B cell (primary cell): ENCODE measurements around the gene ACTN2.

ENCODE experiments used
- EZH2 ChIP-seq: IDR thresholded peaks from 2 replicates; pipeline ENCODE4 v1.6.1; 2012; ENCODE audit warnings: borderline replicate concordance, low read depth, mild to moderate bottlenecking, moderate library complexity, low read length; ENCODE audit not compliant: insufficient read depth, poor library complexity, severe bottlenecking
- TF ChIP-seq, protein P1 (sequence below): fragments of 200-600 bp; IDR thresholded peaks from one replicate; pipeline ENCODE4 v1.8.0; 2022; ENCODE audit warnings: antibody characterized with exemption, mild to moderate bottlenecking

DNA sequence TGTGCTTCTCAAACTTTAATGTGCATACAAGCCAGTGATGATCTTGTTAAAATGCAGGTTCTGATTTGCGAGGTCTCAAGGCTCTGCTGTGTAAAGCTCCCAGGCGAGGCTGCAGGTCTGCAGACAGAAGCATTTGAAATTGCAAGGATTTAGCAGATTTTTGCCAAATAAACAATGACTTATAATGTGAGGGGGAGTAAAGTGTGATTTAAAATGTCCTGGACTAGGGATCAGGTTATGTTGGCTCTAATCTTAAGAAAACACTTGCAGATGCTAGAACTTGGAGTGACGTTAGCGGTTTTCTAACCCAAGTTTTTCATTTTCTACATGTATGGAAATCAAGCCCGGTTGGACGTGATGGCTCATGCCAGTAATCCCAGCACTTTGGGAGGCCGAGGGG lies 16.2 kb upstream of the ACTN2 start:
- TF ChIP-seq, protein P1, sequence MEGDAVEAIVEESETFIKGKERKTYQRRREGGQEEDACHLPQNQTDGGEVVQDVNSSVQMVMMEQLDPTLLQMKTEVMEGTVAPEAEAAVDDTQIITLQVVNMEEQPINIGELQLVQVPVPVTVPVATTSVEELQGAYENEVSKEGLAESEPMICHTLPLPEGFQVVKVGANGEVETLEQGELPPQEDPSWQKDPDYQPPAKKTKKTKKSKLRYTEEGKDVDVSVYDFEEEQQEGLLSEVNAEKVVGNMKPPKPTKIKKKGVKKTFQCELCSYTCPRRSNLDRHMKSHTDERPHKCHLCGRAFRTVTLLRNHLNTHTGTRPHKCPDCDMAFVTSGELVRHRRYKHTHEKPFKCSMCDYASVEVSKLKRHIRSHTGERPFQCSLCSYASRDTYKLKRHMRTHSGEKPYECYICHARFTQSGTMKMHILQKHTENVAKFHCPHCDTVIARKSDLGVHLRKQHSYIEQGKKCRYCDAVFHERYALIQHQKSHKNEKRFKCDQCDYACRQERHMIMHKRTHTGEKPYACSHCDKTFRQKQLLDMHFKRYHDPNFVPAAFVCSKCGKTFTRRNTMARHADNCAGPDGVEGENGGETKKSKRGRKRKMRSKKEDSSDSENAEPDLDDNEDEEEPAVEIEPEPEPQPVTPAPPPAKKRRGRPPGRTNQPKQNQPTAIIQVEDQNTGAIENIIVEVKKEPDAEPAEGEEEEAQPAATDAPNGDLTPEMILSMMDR = no peak
- TF ChIP-seq EZH2 = no peak
